BJ (cell line): Measurements from ENCODE around the gene SCP2D1. TPM values are rescaled to one million over a fixed set of nuclear protein-coding genes. Genes with fewer than 3 reads are reported as not detected.

Source experiments
- CTCF ChIA-PET: fragments of 350-600 bp; formaldehyde crosslinking; extraction: SDS; loops from one replicate; lab custom pipeline; 2021; ENCODE audit warnings: antibody characterized with exemption, inconsistent platforms; lab: Yijun Ruan, JAX
- POLR2A ChIA-PET: fragments of 300-600 bp; sonication (Branson Sonifier 250); formaldehyde crosslinking; extraction: SDS; loops from one replicate; lab custom pipeline; 2021; ENCODE audit warnings: antibody characterized with exemption; lab: Charles Lee
- DNase-seq: peaks from one replicate; pipeline ENCODE4 v3.0.0-alpha.2; 2011; ENCODE audit warnings: low read depth
- H3K27me3 ChIP-seq: 2 replicates; pipeline ENCODE4 v1.6.0; 2011; ENCODE audit warnings: low read length; ENCODE audit not compliant: control insufficient read depth, insufficient read depth
- H3K36me3 ChIP-seq: 2 replicates; pipeline ENCODE4 v1.5.1; 2011; ENCODE audit warnings: low read length; ENCODE audit not compliant: control insufficient read depth, insufficient read depth
- H3K4me3 ChIP-seq: 2 replicates; pipeline ENCODE4 v1.5.1; 2011; ENCODE audit warnings: low read depth, mild to moderate bottlenecking, control low read depth, low read length
- polyA plus RNA-seq: library from polyadenylated mRNA; depleted of rRNA; stranded (reverse); fragments of >200 nt; gene quantifications from 2 replicates; pipeline ENCODE4 v1.2.3, GENCODE V29; 2011
- TF ChIP-seq, protein P1 (sequence below): IDR thresholded peaks from 2 replicates; pipeline ENCODE4 v1.5.1; 2011; ENCODE audit warnings: low read depth, mild to moderate bottlenecking, control low read depth, inconsistent platforms, low read length, moderate library complexity; ENCODE audit not compliant: insufficient read depth

Gene SCP2D1
- polyA plus RNA-seq, 1 experiment: not detected

DNA sequence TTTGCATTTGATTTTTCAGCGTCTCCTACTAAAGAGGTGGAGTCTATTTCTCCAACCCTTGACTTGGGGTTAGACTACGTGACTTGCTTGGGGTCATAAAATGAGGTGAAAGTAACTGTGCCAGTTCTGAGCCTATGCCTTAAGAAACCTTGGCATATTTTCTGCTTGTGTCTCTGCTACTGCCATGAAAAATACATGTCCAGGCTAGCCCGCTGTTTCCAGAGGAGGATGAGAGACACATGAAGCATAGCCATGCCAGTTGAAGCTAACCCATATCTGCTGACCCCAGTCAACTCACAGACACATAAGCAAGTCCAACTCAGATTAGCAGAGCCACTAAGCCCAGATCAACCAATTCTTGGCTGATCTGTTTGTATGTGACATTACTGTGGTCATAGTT, 38.7 kb downstream of the SCP2D1 start:
- Histone ChIP-seq H3K27me3 (no peaks in the 10 kb centered on the region), H3K4me3 (no peak overlapping the region), H3K36me3 (no peaks in the 10 kb centered on the region)
- CTCF ChIA-PET: interaction anchor here (0.6 to 1.6 kb wide), 4 partner anchors 11 to 387 kb away, joined by 3 to 5 read pairs (median 3); no protein-coding TSS in a partner anchor
- no peak for DNase-seq
- POLR2A ChIA-PET: no interaction called here
- TF ChIP-seq, protein P1, sequence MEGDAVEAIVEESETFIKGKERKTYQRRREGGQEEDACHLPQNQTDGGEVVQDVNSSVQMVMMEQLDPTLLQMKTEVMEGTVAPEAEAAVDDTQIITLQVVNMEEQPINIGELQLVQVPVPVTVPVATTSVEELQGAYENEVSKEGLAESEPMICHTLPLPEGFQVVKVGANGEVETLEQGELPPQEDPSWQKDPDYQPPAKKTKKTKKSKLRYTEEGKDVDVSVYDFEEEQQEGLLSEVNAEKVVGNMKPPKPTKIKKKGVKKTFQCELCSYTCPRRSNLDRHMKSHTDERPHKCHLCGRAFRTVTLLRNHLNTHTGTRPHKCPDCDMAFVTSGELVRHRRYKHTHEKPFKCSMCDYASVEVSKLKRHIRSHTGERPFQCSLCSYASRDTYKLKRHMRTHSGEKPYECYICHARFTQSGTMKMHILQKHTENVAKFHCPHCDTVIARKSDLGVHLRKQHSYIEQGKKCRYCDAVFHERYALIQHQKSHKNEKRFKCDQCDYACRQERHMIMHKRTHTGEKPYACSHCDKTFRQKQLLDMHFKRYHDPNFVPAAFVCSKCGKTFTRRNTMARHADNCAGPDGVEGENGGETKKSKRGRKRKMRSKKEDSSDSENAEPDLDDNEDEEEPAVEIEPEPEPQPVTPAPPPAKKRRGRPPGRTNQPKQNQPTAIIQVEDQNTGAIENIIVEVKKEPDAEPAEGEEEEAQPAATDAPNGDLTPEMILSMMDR: no peak

DNA sequence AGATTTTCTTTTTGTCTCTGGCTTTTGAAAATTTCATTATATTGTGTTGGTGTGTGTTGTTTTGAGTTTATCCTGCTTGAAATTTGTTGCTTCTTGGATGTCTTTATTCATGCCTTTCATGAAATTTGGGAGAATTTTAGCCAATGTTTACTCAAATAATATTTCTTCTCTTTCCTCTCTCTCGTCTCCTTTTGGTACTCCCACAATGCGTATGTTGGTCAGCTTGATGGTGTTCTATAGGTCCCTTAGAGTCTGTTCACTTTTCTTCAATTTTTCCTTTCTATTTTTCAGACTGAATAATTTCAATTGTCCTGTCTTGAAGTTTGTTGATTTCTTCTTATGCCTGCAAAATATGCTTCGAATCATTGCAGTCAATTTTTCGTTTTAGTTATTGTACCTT, 39.6 kb downstream of the SCP2D1 start:
- POLR2A ChIA-PET: no interaction called here
- DNase-seq: no peak
- H3K4me3 ChIP-seq: no peak overlapping the region
- CTCF ChIA-PET: interaction anchor here (0.7 to 1.3 kb wide), 2 partner anchors 11 to 14 kb away, joined by 3 read pairs; no protein-coding TSS in a partner anchor
- TF ChIP-seq, protein P1: no peak
- no peaks in the 10 kb centered on the region for H3K27me3 ChIP-seq
- H3K36me3 ChIP-seq: no peaks in the 10 kb centered on the region

DNA sequence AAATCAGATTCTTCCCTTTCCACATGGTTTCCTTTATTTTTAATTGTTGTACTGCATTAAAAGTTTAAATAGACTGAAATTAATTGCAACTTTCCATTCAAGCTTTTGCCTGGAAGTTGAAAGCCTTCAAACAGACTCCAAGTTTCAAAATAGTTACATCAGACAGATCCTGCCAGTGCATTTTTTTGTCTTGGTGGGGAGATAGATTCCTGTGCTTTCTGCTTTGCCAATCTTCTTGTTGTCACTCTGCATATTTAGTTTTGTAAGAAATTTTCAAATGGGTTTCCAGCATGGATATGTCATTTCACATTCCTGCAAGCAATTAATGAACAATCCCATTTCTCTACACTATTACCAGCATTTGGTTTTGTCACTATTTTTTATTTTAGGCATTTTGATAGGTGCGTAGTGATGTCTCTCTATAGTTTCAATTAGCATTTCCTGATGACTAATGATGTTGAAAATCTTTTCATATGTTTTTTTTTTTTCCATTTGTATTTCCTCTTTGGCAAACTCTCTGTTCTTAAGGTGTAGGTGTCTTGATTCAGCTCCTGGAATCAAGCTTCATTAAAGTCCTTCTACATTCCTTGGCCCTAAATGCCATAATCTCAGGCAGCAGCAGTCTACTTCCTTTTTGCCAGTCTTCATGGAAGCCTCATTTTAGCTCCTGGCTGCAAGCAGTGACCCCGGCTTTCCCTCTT, 40.5 kb downstream of the SCP2D1 start:
- DNase-seq: no peak
- TF ChIP-seq, protein P1: no peak
- ChIA-PET POLR2A (no interaction called here), CTCF (interaction anchor here (1.2 kb wide), 1 partner anchor 27 kb away, joined by 3 read pairs; no protein-coding TSS in a partner anchor)
- H3K27me3 ChIP-seq: no peaks in the 10 kb centered on the region
- no peaks in the 10 kb centered on the region for H3K36me3 ChIP-seq
- no peak overlapping the region for H3K4me3 ChIP-seq

GRCh38 chr20:18855882-18856281, 42.3 kb downstream of the SCP2D1 start:
- CTCF ChIA-PET: no interaction called here
- DNase-seq: no peak
- H3K4me3 ChIP-seq: no peak overlapping the region
- H3K36me3 ChIP-seq: no peaks in the 10 kb centered on the region
- POLR2A ChIA-PET: no interaction called here
- TF ChIP-seq, protein P1: no peak
- H3K27me3 ChIP-seq: no peaks in the 10 kb centered on the region

GRCh38 chr20:18856873-18857272, 43.3 kb downstream of the SCP2D1 start:
- TF ChIP-seq, protein P1: no peak
- no peak for DNase-seq
- ChIA-PET CTCF (no interaction called here), POLR2A (no interaction called here)
- Histone ChIP-seq H3K36me3 (no peaks in the 10 kb centered on the region), H3K4me3 (no peak overlapping the region), H3K27me3 (no peaks in the 10 kb centered on the region)
